KMS-11 (cell line): ENCODE data around the gene AP2B1.

Source experiments
- H2AFZ ChIP-seq: fragments of 200-600 bp; sonication (generic); 2 replicates; pipeline ENCODE4 v1.6.1; 2016; ENCODE audit warnings: antibody characterized with exemption, mixed run types, low read depth
- H3K27ac ChIP-seq: fragments of 200-600 bp; sonication (generic); 2 replicates; pipeline ENCODE4 v1.6.1; 2016; ENCODE audit warnings: mild to moderate bottlenecking, mixed run types
- H3K27me3 ChIP-seq: fragments of 200-600 bp; sonication (generic); 2 replicates; pipeline ENCODE4 v1.6.1; 2017; ENCODE audit warnings: mild to moderate bottlenecking, low read depth, mixed run types, moderate library complexity; ENCODE audit not compliant: insufficient read depth
- H3K36me3 ChIP-seq: fragments of 200-600 bp; sonication (generic); 2 replicates; pipeline ENCODE4 v1.6.1; 2017; ENCODE audit warnings: mild to moderate bottlenecking, mixed run types; ENCODE audit not compliant: insufficient read depth
- H3K4me1 ChIP-seq: fragments of 200-600 bp; sonication (generic); 2 replicates; pipeline ENCODE4 v1.6.1; 2016; ENCODE audit warnings: mild to moderate bottlenecking, low read depth, mixed run types; ENCODE audit not compliant: poor library complexity, severe bottlenecking
- H3K4me2 ChIP-seq: fragments of 200-600 bp; sonication (generic); 2 replicates; pipeline ENCODE4 v1.7.0; 2016; ENCODE audit warnings: mild to moderate bottlenecking, mixed run types
- H3K4me3 ChIP-seq: fragments of 200-600 bp; sonication (generic); IDR thresholded peaks from 2 replicates; pipeline ENCODE4 v1.6.1; 2017; ENCODE audit warnings: low read depth, low read length, mixed read lengths; ENCODE audit not compliant: insufficient read depth
- H3K79me2 ChIP-seq: fragments of 200-600 bp; sonication (generic); 2 replicates; pipeline ENCODE4 v1.6.1; 2016; ENCODE audit warnings: low read depth, mixed run types; ENCODE audit not compliant: insufficient read depth
- H3K9ac ChIP-seq: fragments of 200-600 bp; sonication (generic); 2 replicates; pipeline ENCODE4 v1.6.1; 2016; ENCODE audit warnings: mild to moderate bottlenecking, mixed run types
- H4K20me1 ChIP-seq: fragments of 200-600 bp; sonication (generic); 2 replicates; pipeline ENCODE4 v1.6.1; 2016; ENCODE audit warnings: mild to moderate bottlenecking, mixed run types; ENCODE audit not compliant: insufficient read depth
- CTCF ChIP-seq: fragments of 200-600 bp; sonication (generic); conservative IDR thresholded peaks from 2 replicates; pipeline ENCODE4 v1.6.1; 2017; ENCODE audit warnings: low read depth, mild to moderate bottlenecking, antibody characterized with exemption, low read length, moderate library complexity, mixed read lengths

The AP2B1 gene

DNA sequence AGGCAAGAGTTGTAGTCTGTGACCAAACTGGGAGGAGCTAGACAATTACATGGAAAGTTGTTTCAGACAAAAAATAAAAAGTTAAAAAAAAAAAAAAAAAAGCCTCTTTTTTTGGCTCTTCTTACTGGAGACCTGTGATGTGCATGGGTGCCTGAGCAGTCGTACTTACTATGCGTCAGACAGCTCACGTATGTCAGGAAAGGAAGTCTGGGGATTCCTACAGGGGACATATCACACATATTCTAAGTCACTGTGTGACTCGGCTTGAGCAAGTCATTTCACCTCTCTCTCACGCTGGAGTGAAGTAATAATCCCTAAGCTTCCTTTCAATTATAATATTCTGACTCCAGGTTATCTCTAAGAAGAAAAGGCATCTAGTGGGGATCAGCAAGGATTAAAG, 32.5 kb upstream of the AP2B1 start:
- Histone ChIP-seq H3K27ac (no peak overlapping the region), H3K27me3 (no peaks in the 10 kb centered on the region), H4K20me1 (no peaks in the 10 kb centered on the region), H3K4me1 (no peaks in the 10 kb centered on the region), H3K79me2 (no peaks in the 10 kb centered on the region), H2AFZ (no peak overlapping the region), H3K9ac (no peak overlapping the region), H3K36me3 (no peaks in the 10 kb centered on the region), H3K4me2 (no peak overlapping the region), H3K4me3 (no peak overlapping the region)
- no peak for TF ChIP-seq CTCF

DNA sequence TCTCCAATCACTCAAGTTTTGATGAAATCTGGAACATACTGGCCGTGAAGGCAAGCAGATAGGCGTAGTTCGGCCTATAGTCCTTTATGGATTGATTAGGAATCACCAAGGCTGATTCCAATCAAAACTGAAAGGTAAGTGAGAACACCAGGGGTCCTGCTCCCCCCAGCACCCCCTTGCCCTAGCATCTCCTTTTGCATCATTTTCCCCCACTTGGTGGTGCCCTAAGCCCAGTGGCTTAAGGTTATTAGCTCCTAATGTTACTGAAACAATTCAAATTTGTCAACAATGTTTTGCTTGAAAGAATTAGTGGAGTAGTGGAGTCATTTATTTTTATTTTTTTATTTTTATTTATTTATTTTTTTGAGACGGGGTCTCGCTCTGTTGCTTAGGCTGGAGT, 31.4 kb upstream of the AP2B1 start:
- no peaks in the 10 kb centered on the region for H3K36me3 ChIP-seq
- H3K4me2 ChIP-seq = no peak overlapping the region
- no peak for TF ChIP-seq CTCF
- no peak overlapping the region for H3K27ac ChIP-seq
- no peaks in the 10 kb centered on the region for H4K20me1 ChIP-seq
- no peak overlapping the region for H3K4me3 ChIP-seq
- H3K9ac ChIP-seq = no peak overlapping the region
- H2AFZ ChIP-seq = no peak overlapping the region
- H3K79me2 ChIP-seq = no peaks in the 10 kb centered on the region
- H3K4me1 ChIP-seq = no peaks in the 10 kb centered on the region
- no peaks in the 10 kb centered on the region for H3K27me3 ChIP-seq

GRCh38 chr17:35557353-35557752, 29.8 kb upstream of the AP2B1 start:
- no peak overlapping the region for H3K27ac ChIP-seq
- H3K27me3 ChIP-seq = no peaks in the 10 kb centered on the region
- no peaks in the 10 kb centered on the region for H3K36me3 ChIP-seq
- H3K9ac ChIP-seq = no peak overlapping the region
- no peak for TF ChIP-seq CTCF
- no peak overlapping the region for H3K4me2 ChIP-seq
- H3K4me3 ChIP-seq = no peak overlapping the region
- H3K79me2 ChIP-seq = no peaks in the 10 kb centered on the region
- H3K4me1 ChIP-seq = no peaks in the 10 kb centered on the region
- H4K20me1 ChIP-seq = no peaks in the 10 kb centered on the region
- H2AFZ ChIP-seq = no peak overlapping the region

GRCh38 chr17:35559495-35560210, 27.5 kb upstream of the AP2B1 start:
- Histone ChIP-seq H3K4me2 (no peak overlapping the region), H3K4me3 (no peak overlapping the region), H3K36me3 (no peaks in the 10 kb centered on the region), H3K27me3 (no peaks in the 10 kb centered on the region), H3K79me2 (no peaks in the 10 kb centered on the region), H4K20me1 (no peaks in the 10 kb centered on the region), H3K4me1 (no peaks in the 10 kb centered on the region), H3K27ac (no peak overlapping the region), H2AFZ (no peak overlapping the region), H3K9ac (no peak overlapping the region)
- TF ChIP-seq CTCF = no peak
